GM19043 (cell line): ENCODE data around the gene KLHL18.
A peak's percentile ranks its signal among the peaks of the same experiment; 100 is the strongest.
"Not testable (repeated sequence)": the region's sequence is repeated elsewhere in the genome, so short reads cannot be mapped to it uniquely, and the experiment has no call there.

Experiments
- ATAC-seq: cut with Tn5 transposase; IDR thresholded peaks from one replicate; pipeline ENCODE4 v1.9.1; 2021; ENCODE audit warnings: low read depth; ENCODE audit not compliant: unreplicated experiment

KLHL18 gene

GRCh38 chr3:47310391-47310790 lies 27.6 kb downstream of the KLHL18 start:
- no peak for ATAC-seq

- no peak for ATAC-seq
Observed at GRCh38 chr3:47313341-47314055, 30.8 kb downstream of the KLHL18 start.

- no peak for ATAC-seq
Observed at GRCh38 chr3:47314056-47314764, 31.5 kb downstream of the KLHL18 start.

GRCh38 chr3:47315069-47315647 lies 32.4 kb downstream of the KLHL18 start:
- no peak for ATAC-seq

- not testable (repeated sequence) for ATAC-seq
Observed at GRCh38 chr3:47316151-47316550, 33.4 kb downstream of the KLHL18 start.

- ATAC-seq = no peak
Observed at GRCh38 chr3:47318916-47319315, 36.2 kb downstream of the KLHL18 start.

- no peak for ATAC-seq
Observed at GRCh38 chr3:47319956-47320355, 37.2 kb downstream of the KLHL18 start.

GRCh38 chr3:47323431-47324277 lies 40.9 kb downstream of the KLHL18 start:
- ATAC-seq = no peak

GRCh38 chr3:47324278-47324865 lies 41.6 kb downstream of the KLHL18 start:
- ATAC-seq = no peak

GRCh38 chr3:47333907-47334306 lies 51.2 kb downstream of the KLHL18 start:
- no peak for ATAC-seq

- no peak for ATAC-seq
Observed at GRCh38 chr3:47337656-47338055, 54.9 kb downstream of the KLHL18 start.

- no peak for ATAC-seq
Observed at GRCh38 chr3:47339951-47340350, 57.2 kb downstream of the KLHL18 start.

- no peak for ATAC-seq
Observed at GRCh38 chr3:47340866-47341265, 58.1 kb downstream of the KLHL18 start.

- no peak for ATAC-seq
Observed at GRCh38 chr3:47342151-47342550, 59.4 kb downstream of the KLHL18 start.

- ATAC-seq = no peak
Observed at GRCh38 chr3:47342812-47343211, 60.1 kb downstream of the KLHL18 start.

- ATAC-seq = no peak
Observed at GRCh38 chr3:47343471-47343971, 60.8 kb downstream of the KLHL18 start.

GRCh38 chr3:47344971-47345370 lies 62.2 kb downstream of the KLHL18 start:
- ATAC-seq = no peak

- ATAC-seq = peak; percentile 86
Observed at GRCh38 chr3:47347217-47347801, 64.6 kb downstream of the KLHL18 start.

GRCh38 chr3:47348411-47349154 lies 65.8 kb downstream of the KLHL18 start:
- no peak for ATAC-seq
